K562 (cell line): ENCODE results near the gene C22orf31. TPM values are rescaled to one million over a fixed set of nuclear protein-coding genes. Genes with fewer than 3 reads are reported as not detected.

Experiments used
- CBX8 ChIP-seq: fragments of 200-600 bp; sonication (generic); IDR thresholded peaks from 2 replicates; pipeline ENCODE4 v1.6.1; 2012; ENCODE audit warnings: borderline replicate concordance, mixed run types, low read depth, mild to moderate bottlenecking, moderate library complexity, mixed read lengths, low read length, control low read depth, inconsistent platforms; ENCODE audit not compliant: poor library complexity, severe bottlenecking; ENCODE audit errors: extremely low read depth
- CHD2 ChIP-seq: IDR thresholded peaks from 2 replicates; pipeline ENCODE4 v1.6.1; 2011; ENCODE audit warnings: low read depth, low read length
- CREB1 ChIP-seq, 2 experiments: sonication (generic) in 1 of 2; formaldehyde crosslinking in 1 of 2; IDR thresholded peaks; 2 replicates each; pipeline versions ENCODE4 v1.6.1 to v1.8.0; 2012 to 2022; ENCODE audit warnings: inconsistent platforms in 1 of 2, mild to moderate bottlenecking in 1 of 2, missing genetic modification reagents in 1 of 2, moderate library complexity in 1 of 2
- DDX20 ChIP-seq: fragments of 450-650 bp; IDR thresholded peaks from 2 replicates; pipeline ENCODE4 v1.6.1; 2016; ENCODE audit warnings: missing genetic modification characterization, low read depth, mild to moderate bottlenecking, missing compliant biosample characterization, moderate library complexity
- GTF2A2 ChIP-seq: IDR thresholded peaks from 2 replicates; pipeline ENCODE4 v1.6.1; 2016; ENCODE audit warnings: mild to moderate bottlenecking, missing genetic modification characterization, missing compliant biosample characterization
- GTF2E2 ChIP-seq: fragments of 200-800 bp; sonication (Bioruptor generic); IDR thresholded peaks from 2 replicates; pipeline ENCODE4 v1.6.1; 2016; ENCODE audit warnings: missing genetic modification characterization, missing compliant biosample characterization
- KLF6 ChIP-seq: fragments of 250-450 bp; sonication (Bioruptor Pico); IDR thresholded peaks from 2 replicates; pipeline ENCODE4 v1.4.0; 2020; ENCODE audit warnings: mild to moderate bottlenecking, moderate library complexity, borderline replicate concordance
- L3MBTL2 ChIP-seq: fragments of 450-650 bp; IDR thresholded peaks from 2 replicates; pipeline ENCODE4 v1.6.1; 2016; ENCODE audit warnings: mild to moderate bottlenecking, moderate library complexity
- MED1 ChIP-seq: sonication (generic); formaldehyde crosslinking; IDR thresholded peaks from 2 replicates; pipeline ENCODE4 v1.8.1; 2023; ENCODE audit warnings: missing genetic modification reagents, borderline replicate concordance
- NFIC ChIP-seq: fragments of 450-650 bp; IDR thresholded peaks from 2 replicates; pipeline ENCODE4 v1.6.1; 2017; ENCODE audit warnings: mild to moderate bottlenecking, inconsistent platforms
- TOE1 ChIP-seq, 2 experiments: fragments of 450-650 bp in 1 of 2; sonication (generic) in 1 of 2; formaldehyde crosslinking in 1 of 2; IDR thresholded peaks; 2 replicates each; pipeline versions ENCODE4 v1.7.1 to v1.8.0; 2016 to 2022; ENCODE audit warnings: borderline replicate concordance in 2 of 2, mild to moderate bottlenecking in 2 of 2, antibody characterized with exemption in 1 of 2, inconsistent platforms in 1 of 2, low read depth in 1 of 2, missing genetic modification reagents in 1 of 2, moderate library complexity in 1 of 2
- ZBED1 ChIP-seq: IDR thresholded peaks from 2 replicates; pipeline ENCODE4 v1.6.1; 2014
- ZNF121 ChIP-seq: sonication (generic); formaldehyde crosslinking; conservative IDR thresholded peaks from 2 replicates; pipeline ENCODE4 v1.8.0; 2022; ENCODE audit warnings: missing genetic modification reagents
- ZNF57 ChIP-seq: fragments of 450-650 bp; formaldehyde crosslinking; IDR thresholded peaks from 2 replicates; pipeline ENCODE4 v1.4.0; 2020; ENCODE audit warnings: mild to moderate bottlenecking, moderate library complexity
- polyA plus RNA-seq, 8 experiments: library from polyadenylated mRNA; depleted of rRNA in 4 of 8; stranded (reverse) in 5 of 8; unstranded in 3 of 8; fragments of >200 nt; fragmentation: Nextera tagmentation in 2 of 8; fragmentation: Illumina TruSeq in 1 of 8; extraction: Ambion mirVana in 2 of 8; extraction: Trizol in 1 of 8; gene quantifications; 2 replicates each; pipeline versions ENCODE4 v1.2.1 to v1.2.3, GENCODE V29; 2011 to 2014; ENCODE audit warnings: inconsistent platforms in 1 of 8, missing spikeins in 1 of 8
- total RNA-seq, 7 experiments: library from RNA; depleted of rRNA in 6 of 7; stranded (reverse); fragments of >200 nt in 6 of 7; fragmentation: Illumina TruSeq in 2 of 7; extraction: Trizol in 2 of 7; gene quantifications; 2 replicates each; pipeline versions ENCODE4 v1.2.1 to v1.2.3, GENCODE V29; 2011 to 2021; ENCODE audit warnings: low replicate concordance in 1 of 7

The C22orf31 gene
- total and polyA plus RNA-seq, 9 of the 15 experiments (the other 6 are each of a cell fraction or from before 2014, with no cell fraction given): not detected

DNA sequence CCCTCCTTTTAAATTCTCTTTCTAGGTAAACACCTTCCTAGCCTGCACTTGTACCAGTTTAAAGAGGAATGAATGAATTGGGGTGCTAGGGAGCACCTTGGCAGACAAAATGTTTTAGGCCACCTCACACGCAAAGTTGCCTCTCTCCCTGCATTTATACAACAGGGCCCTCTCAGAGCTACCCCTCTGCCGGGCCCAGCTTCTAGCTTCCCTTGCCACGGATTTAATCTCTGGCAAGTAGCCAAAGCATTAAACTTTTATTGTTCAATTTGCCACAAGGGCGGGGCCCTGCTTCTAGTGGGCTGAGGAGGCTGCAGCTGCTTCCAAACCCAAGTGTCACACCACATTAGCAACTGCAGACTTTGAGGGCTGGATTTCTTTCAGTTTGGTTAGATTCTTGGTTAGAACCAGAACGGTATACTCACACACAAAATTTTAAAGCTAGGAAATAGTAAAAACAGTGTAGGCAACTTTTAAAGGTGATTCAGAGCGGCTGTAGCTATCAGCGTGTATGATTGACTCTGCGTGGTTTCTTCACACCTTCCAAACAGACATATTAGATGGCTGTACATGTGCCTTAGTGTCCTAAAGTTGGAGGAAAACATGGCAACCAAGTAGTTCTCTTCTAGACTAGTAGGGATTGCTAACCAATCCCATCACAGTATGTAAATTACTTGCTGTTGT is 17.7 kb upstream of the C22orf31 start (continued):
- TF ChIP-seq GTF2E2 (tag): no peak
- 0 out of 2 replicates have a peak, but pooled peaks have one; percentile 33 for TF ChIP-seq DDX20
- TF ChIP-seq NFIC: peak; percentile 91
- TF ChIP-seq ZNF57 (CRISPR knock-in tag): no peak
- TF ChIP-seq L3MBTL2: 0 out of 2 replicates have a peak, but pooled peaks have one; percentile 28
- TF ChIP-seq CBX8: no peak
- TF ChIP-seq MED1: no peak
- TF ChIP-seq CHD2: no peak
- TF ChIP-seq KLF6 (CRISPR knock-in tag): no peak
- no peak for TF ChIP-seq TOE1 (IDR thresholded peaks at IDR 0.05; ENCODE audit: borderline replicate concordance)
- no peak for TF ChIP-seq TOE1 (CRISPR knock-in tag; IDR thresholded peaks at IDR 0.05; ENCODE audit: borderline replicate concordance, low read depth)
- TF ChIP-seq ZNF121 (CRISPR knock-in tag): no peak
- 0 out of 2 replicates have a peak, but pooled peaks have one; percentile 36 for TF ChIP-seq GTF2A2 (tag)
- no peak for TF ChIP-seq CREB1 (IDR thresholded peaks at IDR 0.05)
- no peak for TF ChIP-seq CREB1 (CRISPR knock-in tag; IDR thresholded peaks at IDR 0.05)
- TF ChIP-seq ZBED1: no peak
